CD4-positive, alpha-beta T cell treated with Interleukin-15 for 1 hour (primary cell): ENCODE measurements around the gene RBM34.

Source experiments
- DNase-seq: peaks from one replicate; pipeline ENCODE4 v3.0.0-alpha.2; 2020

Gene RBM34

DNA sequence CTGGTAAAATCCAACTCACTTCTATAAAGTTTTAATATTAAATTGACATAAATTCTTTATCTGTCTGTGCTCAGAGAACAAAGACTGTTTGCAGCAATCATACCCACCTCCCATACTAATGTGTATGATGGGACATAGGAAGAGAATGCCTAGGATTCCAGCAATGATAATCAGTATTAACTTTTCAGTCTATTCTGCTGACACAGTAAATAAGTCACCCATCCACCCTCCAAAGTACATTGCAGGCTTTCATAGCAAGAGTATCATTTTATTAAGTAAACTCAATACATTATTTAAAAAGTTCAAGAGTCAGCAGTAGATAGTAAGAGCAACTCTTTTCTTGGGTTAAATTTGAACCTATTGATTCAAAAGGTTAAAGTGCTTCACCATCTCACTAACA is 8.8 kb downstream of the RBM34 start:
- DNase-seq = no peak

DNA sequence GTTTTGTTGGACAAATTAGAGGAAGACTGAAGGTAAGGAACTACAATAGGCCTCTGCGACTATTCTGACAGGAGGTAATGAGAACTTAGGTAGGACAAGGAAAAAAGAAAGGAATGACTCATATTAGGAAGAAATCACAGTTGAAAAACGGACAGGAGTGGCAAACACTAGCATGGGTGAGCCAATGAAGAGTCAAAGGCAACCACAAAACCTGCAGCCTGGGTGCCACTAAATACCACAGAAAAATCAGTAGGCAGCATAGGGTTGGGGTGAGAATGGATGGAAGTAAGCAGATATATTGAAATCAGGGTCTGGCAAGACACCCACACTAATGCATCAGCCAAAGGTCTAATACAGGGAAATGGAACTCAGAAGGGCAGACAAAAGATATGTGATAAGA is 10.0 kb downstream of the RBM34 start:
- DNase-seq = no peak

DNA sequence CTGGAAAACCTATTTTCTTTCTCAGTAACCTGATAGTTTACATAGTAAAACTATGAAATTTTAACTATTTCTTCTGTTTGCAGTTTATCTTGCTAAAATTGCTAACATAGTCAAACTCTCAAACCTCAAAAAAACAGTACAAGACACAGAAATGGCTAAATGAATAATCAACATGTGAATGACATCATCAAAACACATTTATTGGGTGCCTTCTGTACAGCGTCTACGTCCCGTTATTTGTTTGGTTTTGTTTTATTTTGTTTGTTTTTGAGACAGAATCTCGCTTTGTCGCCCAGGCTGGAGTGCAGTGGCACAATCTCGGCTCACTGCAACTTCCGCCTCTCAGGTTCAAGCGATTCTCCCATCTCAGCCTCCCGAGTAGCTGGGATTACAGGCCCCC is 11.2 kb downstream of the RBM34 start:
- DNase-seq = no peak

DNA sequence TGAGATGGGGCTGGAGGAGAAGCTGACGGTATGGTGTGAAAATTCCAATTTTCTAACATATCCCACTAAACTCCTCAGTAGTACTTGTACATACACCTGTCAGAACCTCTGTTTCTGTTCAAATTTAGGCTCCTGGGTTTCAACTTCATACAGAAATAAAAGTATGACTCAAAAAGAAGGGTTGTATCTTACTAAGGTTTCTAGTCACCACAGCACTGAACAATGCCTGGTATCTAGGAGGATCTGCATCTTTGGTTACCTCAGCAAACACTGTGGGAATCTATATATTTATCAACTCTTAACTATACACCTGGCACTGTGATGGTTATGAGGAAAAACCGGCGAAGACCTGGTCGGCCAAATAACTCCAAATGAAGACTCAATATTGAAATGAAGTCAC is 13.8 kb downstream of the RBM34 start:
- no peak for DNase-seq

DNA sequence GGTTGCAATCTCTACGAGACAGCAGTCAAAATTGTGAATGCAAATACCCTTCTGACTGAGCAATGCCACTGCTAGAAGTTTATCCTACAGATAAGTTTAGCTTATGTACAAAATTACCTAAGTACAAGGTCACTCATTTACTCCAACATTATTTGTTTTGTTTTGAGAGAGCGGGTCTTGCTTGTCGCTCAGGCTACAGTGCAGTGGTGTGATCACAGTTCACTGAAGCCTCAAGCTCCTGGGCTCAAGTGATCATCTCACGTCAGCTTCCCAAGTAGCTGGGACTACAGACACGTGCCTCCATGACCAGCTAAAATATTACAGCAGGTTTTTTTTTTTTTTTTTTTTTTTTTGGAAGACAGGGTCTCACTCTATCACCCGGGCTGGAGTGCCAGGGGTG is 15.4 kb downstream of the RBM34 start:
- no peak for DNase-seq

DNA sequence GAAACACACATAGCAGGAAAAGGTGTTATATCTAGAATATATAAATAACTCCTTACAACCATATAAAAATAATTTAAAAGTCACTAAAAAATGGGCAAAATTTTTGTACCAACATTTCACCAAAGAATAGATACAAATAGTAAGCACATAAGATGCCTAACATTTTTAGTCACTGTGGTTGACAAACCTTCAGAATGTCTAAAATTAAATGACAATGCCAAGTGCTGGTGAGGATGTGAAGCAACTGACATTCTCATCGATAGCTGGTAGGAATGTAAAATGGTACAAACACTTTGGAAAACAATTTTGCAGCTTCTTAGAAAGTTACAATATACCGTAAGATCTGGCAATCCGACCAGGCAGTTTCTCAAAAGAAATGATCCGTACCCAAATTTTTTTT is 18.1 kb downstream of the RBM34 start:
- DNase-seq = no peak

DNA sequence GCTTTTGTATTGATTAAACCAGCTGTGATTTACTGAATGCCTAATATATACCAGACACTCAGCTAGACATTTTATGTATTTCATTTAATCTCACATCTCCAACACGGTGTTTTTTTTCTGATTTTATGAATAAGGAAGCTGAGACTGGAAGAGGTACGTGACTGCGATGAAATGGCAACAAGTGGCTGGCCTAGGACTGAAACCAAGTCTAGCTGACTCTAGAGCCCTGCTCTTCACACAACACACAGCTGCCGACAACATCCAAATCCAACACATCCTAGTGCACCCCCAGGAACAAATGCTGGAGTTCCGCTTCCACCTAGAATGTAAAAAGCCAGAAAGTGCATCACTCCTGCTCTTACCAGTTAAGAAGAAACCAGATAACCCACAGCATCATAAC is 21.7 kb downstream of the RBM34 start:
- no peak for DNase-seq

DNA sequence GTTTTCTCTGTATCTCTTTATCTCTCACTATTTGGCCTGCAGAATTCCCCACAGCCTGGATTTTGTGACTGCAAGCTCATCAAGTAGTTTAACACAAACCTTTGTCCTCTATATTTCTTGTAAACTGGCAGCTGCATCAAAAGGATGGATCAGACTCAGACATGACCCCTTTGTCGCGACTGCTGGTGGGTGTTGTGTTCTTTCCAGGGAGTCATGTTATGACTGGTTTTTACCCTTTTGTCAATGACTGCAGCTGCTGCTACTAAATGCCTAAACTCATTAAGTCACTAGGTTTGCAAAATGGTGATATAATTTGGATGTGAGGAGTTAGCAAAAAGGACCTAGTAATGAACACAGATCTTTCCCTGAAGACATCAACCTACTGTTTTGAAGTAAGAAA is 22.2 kb downstream of the RBM34 start:
- DNase-seq = no peak

DNA sequence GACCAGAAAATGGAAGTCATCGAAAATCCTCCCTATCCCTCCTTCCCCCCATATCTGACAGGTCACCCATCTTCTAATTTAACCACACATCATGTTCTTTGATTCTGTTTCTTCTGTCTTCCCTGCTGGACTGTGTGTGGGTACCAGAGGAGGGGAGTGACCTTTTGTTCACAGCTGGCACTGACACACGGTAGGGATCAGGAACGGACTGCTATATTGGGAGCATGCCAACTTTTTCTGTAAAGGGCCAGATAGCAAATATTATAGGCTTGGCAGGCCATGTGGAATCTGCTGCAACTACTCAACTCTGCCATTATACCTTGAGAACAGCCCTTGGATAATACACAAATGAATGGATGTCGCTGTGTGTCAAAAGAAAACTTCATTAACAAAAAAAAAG is 24.9 kb downstream of the RBM34 start:
- no peak for DNase-seq

DNA sequence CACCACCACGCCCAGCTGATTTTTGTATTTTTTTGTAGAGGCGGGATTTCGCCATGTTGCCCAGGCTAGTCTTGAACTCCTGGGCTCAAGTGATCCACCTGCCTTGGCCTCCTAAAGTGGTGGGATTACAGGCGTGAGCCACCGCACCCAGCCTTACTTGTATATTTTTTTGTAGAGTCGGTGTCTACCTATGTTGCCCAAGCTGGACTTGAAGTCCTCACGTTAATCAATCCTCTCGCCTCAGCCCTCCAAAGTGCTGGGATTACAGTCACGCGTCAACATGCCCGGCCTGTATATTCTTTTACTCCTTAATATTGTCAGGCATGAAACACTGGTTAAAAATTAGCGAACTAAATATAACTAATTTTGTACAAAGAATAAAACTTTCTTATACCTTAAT is 26.9 kb downstream of the RBM34 start:
- DNase-seq = no peak

DNA sequence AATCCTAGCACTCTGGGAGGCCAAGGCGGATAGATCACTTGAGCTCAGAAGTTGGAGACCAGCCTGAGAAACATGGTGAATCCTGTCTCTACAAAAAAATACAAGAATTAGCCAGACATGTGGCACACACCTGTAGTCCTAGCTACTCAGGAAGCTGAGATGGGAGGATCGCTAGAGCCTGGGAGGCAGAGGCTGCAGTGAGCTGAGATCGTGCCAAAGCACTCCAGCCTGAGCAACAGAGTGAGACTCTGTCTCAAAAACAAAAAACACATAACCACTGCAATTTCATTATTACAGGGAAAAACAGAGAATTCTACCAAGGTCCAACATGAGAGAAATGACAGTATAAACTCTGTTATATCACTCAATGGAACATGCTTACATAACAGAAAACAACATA is 28.0 kb downstream of the RBM34 start:
- no peak for DNase-seq

DNA sequence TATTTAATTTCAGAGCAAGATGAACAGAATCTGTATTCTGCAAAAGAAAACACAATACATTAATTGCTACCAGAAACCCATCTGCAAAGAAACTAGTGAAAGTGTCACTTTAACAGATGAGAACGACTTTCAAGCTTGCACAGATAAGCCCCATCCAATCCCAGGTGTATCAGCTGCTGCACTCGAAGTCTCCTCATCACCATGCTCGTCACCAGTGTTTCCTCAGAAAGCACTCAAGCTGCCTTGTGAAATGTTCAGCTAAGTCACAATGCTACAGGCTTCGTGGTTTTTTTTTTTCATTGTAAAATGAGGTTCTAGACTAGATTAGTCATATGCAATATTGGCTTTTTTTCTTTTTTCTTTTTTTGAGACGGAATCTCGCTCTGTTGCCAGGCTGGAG is 29.1 kb downstream of the RBM34 start:
- DNase-seq = no peak

DNA sequence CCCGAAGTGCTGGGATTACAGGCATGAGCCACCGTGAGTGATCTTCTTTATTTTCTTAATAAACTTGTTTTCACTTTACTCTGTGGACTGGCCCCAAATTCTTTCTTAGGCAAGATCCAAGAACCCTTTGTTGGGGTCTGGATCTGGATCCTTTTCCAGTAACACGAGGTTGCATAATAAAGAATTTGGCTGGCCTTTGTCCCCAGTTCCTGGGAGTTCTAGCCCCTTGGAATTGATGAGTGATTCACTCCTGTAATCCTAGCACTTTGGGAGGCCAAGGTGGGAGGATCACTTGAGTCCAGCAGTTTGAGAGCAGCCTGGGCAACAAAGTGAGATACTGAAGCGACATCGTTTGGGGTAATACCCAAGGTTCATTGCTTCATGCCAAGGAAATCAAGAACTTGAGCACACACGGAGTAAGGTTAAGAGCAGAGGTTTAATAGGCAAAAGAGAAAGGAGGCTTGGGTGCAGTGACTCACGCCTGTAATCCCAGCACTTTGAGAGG is 30.2 kb downstream of the RBM34 start:
- DNase-seq = no peak

DNA sequence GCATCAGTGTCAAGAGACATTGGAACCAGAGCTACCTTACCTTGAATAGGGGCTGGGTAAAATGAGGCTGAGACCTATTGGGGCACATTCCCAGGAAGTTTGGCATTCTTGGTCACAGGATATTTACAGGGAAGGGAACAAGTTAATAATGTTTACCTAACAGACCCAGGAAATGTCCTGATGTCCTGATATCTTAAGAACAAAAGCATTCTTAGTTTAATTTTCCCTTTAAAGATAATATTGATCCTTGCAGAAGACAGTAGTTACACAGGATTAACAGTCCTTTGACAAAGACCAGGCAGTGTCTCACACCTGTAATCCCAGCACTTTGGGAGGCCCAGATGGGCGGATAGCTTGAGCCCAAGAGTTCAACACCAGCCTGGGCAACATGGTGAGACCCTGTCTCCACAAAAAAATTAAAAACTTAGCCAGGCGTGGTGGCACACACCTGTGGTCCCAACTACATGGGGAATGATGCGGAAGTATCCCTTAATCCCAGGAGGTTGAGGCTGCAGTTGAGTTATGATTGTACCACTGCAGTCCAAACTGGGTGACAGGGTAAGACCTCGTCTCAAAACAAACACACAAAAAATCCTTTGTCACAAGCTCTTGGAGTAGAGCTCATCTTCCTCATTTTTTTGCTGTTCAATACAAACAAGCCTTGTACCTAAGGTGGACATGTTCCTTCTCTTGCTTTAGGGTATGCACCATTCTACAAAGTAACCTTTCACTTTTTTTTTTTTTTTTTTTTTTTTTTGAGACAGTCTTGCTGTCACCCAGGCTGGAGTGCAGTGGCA is 31.1 kb downstream of the RBM34 start:
- DNase-seq = no peak

DNA sequence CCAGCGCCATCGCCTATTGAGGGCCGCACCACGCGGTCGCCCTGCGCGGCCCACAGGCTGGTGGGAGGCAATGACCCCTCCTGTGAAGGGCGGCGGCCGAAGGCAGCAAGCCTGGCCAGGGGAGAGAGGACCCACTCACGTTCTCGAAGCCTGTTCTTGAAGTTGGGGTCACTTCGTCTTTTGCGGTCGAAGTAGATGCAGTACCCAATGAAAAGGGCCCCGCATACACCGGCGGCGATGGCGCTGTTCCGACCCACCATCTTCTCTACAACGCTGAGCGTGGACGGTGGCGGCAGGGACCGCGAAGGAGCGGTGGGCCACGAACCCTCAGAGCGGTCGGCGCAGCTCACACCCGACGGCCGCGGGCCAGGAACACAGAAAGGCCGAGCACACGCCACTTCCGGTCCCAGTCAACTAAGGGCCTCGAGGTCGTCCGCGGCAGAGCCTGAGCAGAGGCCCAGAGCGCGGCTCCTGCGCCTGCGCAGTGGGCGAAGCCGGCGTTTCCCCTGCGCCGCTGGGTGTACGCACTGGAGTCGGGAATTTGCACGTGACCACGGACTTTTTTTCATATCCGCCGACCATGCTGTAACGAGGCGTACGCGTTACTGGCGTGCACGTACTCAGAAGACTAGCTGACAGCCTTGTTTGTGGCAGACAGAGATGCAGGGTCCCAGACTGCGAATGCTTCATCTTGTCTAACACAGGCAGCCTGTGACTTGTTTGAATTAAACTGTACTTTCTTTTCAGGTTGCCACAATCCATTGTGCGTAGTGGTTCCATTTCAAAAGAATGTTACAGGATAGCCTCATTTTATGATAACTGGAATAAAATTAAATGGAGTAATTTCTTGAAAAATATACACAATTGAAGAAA is 32.4 kb downstream of the RBM34 start, which contains the start of gene TOMM20:
TSS of gene TOMM20 (minus strand) at position 382 of the 873 bp plus-strand sequence. CDS start at position 260, 122 bp downstream.
- DNase-seq = peak; percentile 98

DNA sequence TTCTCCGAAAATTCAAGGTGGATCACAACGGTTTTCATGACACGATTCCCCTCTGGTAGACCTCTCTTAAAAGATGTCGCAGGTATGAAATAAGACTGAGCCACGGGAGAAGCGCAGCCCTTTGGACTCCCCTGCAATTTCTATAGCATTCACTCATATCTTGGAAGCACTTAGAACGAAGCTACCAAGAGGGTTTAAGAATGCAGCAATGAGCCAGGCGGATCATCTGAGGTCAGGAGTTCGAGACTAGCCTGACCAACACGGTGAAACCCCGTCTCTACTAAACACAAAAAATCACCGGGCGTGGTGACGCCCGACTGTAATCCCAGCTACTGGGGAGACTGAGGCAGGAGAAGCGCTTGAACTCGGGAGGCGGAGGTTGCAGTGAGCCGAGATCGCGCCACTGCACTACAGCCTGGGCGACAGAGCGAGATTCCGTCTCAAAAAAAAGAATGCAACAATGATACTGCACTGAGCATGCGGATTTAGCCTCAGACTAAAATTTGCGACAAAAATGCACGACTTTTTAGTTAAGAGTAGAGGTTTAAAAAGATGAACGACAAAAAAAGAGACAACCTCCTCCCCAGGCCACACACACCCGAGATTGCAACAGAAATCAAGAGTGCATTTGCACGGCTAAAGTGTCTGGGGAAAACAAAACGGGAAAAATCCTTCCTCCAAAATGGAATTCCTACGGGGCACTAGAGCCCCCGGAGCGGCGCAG is 33.2 kb downstream of the RBM34 start:
- no peak for DNase-seq

DNA sequence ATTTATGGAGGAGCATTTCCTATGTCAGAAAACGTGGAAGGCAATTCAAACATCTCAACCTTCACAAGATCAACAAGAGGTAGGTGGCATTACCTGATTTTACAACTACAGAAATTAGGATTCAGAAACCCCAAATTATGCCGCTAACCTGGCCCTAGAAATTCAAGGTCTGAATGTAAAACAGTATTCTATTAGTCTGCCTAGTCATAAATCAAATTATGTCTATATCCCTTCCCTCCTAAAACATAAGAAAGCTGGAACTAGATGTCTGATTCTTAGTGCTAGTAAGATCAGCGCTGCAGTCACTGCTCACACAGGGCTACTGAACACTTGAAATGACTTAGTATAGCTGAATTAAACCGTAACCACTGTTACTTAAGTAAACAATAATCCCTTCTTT is 33.8 kb downstream of the RBM34 start:
- DNase-seq = no peak

DNA sequence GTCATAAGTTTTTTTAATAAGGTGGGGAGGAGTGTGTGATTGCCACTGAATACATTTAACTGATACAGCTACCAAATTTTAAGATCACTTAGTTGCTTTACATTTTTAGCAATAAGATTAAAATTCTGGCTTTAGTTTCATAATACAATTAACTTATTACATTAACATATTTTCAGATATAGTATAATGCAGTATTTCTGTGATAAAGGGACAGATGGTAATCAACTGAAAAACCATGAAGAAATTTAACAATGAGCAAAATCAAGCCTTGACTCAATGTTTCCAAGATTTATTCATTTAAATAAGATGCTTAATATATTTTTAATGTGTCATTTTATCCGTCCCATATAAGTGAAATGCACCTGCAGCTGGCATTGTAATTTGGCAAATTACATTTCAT is 36.4 kb downstream of the RBM34 start:
- DNase-seq = no peak

DNA sequence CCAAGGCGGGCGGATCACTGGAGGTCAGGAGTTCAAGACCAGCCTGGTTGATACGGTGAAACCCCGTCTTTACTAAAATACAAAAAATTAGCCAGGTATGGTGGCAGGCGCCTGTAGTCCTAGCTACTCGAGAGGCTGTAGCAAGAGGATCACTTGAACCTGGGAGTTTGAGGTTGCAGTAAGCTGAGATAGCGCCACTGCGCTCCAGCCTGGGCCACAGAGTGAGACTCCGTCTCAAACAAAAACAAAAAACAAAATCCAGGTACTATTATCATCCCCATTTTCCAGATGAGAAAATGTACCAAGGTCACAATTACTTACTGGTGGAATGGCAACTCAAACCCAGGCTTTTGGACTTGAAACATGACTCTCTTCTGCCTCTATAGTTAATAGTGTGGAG is 36.9 kb downstream of the RBM34 start:
- no peak for DNase-seq

DNA sequence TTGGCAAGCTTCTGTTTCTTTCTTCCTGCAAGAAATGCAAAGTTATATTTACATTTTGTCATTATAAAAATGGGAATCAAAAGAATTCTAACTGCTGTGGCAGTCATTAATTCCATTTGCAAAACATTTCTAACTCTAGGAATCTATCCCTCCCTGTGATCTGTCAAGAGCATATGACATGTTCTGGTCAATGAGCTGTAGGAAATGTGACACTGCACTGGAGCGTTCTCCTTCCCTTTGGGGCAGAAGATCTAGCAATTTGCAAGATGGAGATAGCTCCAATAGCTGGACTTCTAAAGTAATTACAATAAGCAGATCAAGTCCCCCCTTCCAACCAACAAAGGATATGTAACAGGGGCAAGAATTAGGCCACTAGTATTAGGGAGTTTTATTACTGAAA is 38.7 kb downstream of the RBM34 start:
- no peak for DNase-seq

DNA sequence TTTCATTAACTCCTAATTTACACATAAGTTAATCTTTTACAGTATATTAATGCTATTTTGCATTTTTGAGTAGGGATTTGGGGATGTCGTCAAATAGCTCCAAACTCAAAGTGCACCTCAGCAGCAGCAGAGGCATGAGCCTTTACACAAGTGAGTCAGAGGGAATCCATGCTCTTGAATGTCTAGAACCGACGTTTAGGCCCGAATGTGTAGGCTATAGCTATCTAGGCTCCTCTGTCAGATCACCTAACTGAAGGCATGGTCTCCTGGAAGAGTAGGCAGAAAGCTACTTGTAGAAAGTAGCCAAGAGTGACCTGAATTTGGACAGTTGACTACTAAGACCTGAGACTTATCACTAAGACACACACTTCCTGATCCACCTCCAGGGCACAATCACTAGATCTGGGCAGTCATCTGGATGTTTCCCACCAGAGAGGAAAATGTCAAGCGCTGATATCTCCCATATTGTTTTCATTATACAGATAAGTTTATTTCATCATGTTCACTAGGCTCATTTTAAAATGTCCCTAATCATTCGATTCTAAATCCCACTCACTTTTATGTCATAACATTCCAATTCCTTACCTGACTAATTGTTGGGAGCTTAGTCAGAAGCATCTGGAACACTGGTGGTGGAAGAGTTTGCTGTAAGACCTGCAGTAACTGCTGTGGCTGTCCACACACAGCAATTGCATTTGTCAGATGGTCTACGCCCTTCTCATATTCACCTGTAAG is 47.7 kb downstream of the RBM34 start:
- DNase-seq = no peak

DNA sequence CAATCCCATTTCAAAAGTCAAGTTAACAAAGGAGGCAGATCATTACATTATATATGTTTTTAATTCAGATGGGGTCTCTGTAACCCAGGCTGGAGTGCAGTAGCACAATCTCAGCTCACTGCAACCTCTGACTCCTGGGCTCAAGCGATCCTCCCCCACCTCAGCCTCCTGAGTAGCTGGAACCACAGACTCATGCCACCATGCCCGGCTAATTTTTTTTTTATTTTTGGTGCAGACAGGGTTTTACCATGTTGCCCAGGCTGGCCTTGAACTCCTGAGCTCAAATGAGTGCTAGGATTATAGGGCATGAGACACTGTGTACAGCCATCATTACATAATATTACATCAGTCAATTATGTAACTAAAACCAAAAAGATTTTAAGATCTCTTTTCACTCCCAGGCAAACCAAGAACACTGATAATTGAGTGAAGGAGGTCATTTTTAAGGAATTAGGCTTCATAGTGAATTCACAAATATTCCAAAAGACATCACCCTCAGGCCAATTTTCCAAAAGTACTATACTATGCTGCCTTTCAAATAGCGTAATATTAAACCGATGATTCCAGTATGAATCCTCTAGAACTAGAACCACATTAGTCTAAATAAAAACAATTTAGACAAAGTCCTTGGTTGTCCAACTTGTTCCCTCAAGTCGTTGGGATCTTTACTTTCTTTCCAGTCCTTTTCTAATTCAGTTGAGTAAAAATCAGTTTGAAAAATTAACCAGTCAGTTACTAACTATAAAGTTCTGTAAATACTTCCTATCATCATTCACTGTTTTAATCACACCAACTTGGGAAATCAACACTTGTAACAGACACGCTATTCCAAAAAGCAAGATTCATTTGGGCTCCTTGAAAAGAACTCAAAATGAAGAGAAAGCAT is 48.5 kb downstream of the RBM34 start:
- DNase-seq = no peak
